SJSA1 (cell line): ENCODE data around the gene DCDC1. TPM values are rescaled to one million over a fixed set of nuclear protein-coding genes. Genes with fewer than 3 reads are reported as not detected.
"Not testable (repeated sequence)": the region's sequence is repeated elsewhere in the genome, so short reads cannot be mapped to it uniquely, and the experiment has no call there.

Source experiments
- DNase-seq, 2 experiments: peaks; one replicate each; pipeline ENCODE4 v3.0.0-alpha.2; 2015 to 2020; ENCODE audit warnings: low spot score in 2 of 2, low read depth in 1 of 2
- H3K27ac ChIP-seq: fragments of 250-450 bp; sonication (Bioruptor Pico); 2 replicates; pipeline ENCODE4 v1.5.1; 2020; ENCODE audit warnings: mild to moderate bottlenecking, moderate library complexity
- H3K27me3 ChIP-seq: fragments of 250-450 bp; sonication (Bioruptor Pico); replicated peaks from 2 replicates; pipeline ENCODE4 v1.5.1; 2020; ENCODE audit warnings: mild to moderate bottlenecking, moderate library complexity
- H3K36me3 ChIP-seq: fragments of 250-450 bp; sonication (Bioruptor Pico); 2 replicates; pipeline ENCODE4 v1.5.1; 2020; ENCODE audit warnings: mild to moderate bottlenecking
- H3K4me1 ChIP-seq: fragments of 250-450 bp; sonication (Bioruptor Pico); replicated peaks from 2 replicates; pipeline ENCODE4 v1.6.1; 2021; ENCODE audit warnings: mild to moderate bottlenecking
- H3K4me3 ChIP-seq: fragments of 250-450 bp; sonication (Bioruptor Pico); 2 replicates; pipeline ENCODE4 v1.5.1; 2020; ENCODE audit warnings: mild to moderate bottlenecking
- H3K9me3 ChIP-seq: fragments of 250-450 bp; sonication (Bioruptor Pico); replicated peaks from 2 replicates; pipeline ENCODE4 v1.5.1; 2020; ENCODE audit warnings: mild to moderate bottlenecking
- total RNA-seq: library from RNA; depleted of rRNA; stranded (reverse); fragments of >200 nt; shearing (Covaris generic); gene quantifications from 2 replicates; pipeline ENCODE4 v1.2.3, GENCODE V29; 2014

The DCDC1 gene
- total RNA-seq, 1 experiment from 2014 or later, result not detected

- DNase-seq, result no peak
- H3K4me1 ChIP-seq, result no peaks in the 10 kb centered on the region
- H3K9me3 ChIP-seq, result no peaks in the 10 kb centered on the region
- no peaks in the 10 kb centered on the region for H3K36me3 ChIP-seq
- H3K27ac ChIP-seq, result no peak overlapping the region
- H3K27me3 ChIP-seq, result no peaks in the 10 kb centered on the region
- H3K4me3 ChIP-seq, result no peak overlapping the region
Measured at GRCh38 chr11:31303644-31304180, 65.8 kb downstream of the DCDC1 start.

- H3K27ac ChIP-seq, result no peak overlapping the region
- H3K9me3 ChIP-seq, result no peaks in the 10 kb centered on the region
- no peak overlapping the region for H3K4me3 ChIP-seq
- H3K4me1 ChIP-seq, result no peaks in the 10 kb centered on the region
- no peaks in the 10 kb centered on the region for H3K36me3 ChIP-seq
- H3K27me3 ChIP-seq, result no peaks in the 10 kb centered on the region
- no peak for DNase-seq
Measured at GRCh38 chr11:31301549-31302510, 67.7 kb downstream of the DCDC1 start.

GRCh38 chr11:31295308-31295707, 74.2 kb downstream of the DCDC1 start:
- Histone ChIP-seq H3K27me3 (no peaks in the 10 kb centered on the region), H3K9me3 (no peaks in the 10 kb centered on the region), H3K36me3 (no peaks in the 10 kb centered on the region), H3K4me1 (no peaks in the 10 kb centered on the region), H3K27ac (no peak overlapping the region), H3K4me3 (no peak overlapping the region)
- DNase-seq, result no peak

GRCh38 chr11:31273527-31273926, 96.0 kb downstream of the DCDC1 start:
- not testable (repeated sequence) for H3K27ac ChIP-seq, H3K4me3 ChIP-seq, H3K27me3 ChIP-seq, H3K4me1 ChIP-seq, DNase-seq, H3K36me3 ChIP-seq, H3K9me3 ChIP-seq

- DNase-seq, result no peak
- H3K9me3 ChIP-seq, result no peaks in the 10 kb centered on the region
- no peaks in the 10 kb centered on the region for H3K4me1 ChIP-seq
- H3K27me3 ChIP-seq, result no peaks in the 10 kb centered on the region
- H3K27ac ChIP-seq, result no peak overlapping the region
- H3K36me3 ChIP-seq, result no peaks in the 10 kb centered on the region
- H3K4me3 ChIP-seq, result no peak overlapping the region
Measured at GRCh38 chr11:31267720-31268119, 101.8 kb downstream of the DCDC1 start.

- no peaks in the 10 kb centered on the region for H3K4me1 ChIP-seq
- no peaks in the 10 kb centered on the region for H3K9me3 ChIP-seq
- H3K4me3 ChIP-seq, result no peak overlapping the region
- no peaks in the 10 kb centered on the region for H3K36me3 ChIP-seq
- no peak for DNase-seq
- no peak overlapping the region for H3K27ac ChIP-seq
- H3K27me3 ChIP-seq, result no peaks in the 10 kb centered on the region; the same call in 1 of the 2 replicates
Measured at GRCh38 chr11:31264834-31265233, 104.7 kb downstream of the DCDC1 start.

GRCh38 chr11:31262761-31263160, 106.8 kb downstream of the DCDC1 start:
- Histone ChIP-seq H3K27ac (no peak overlapping the region), H3K27me3 (no peaks in the 10 kb centered on the region; the same call in 1 of the 2 replicates), H3K9me3 (no peaks in the 10 kb centered on the region), H3K4me3 (no peak overlapping the region), H3K4me1 (no peaks in the 10 kb centered on the region), H3K36me3 (no peaks in the 10 kb centered on the region)
- DNase-seq, result no peak

- no peaks in the 10 kb centered on the region for H3K9me3 ChIP-seq
- DNase-seq, result no peak
Measured at GRCh38 chr11:31259797-31260196, 109.7 kb downstream of the DCDC1 start.

GRCh38 chr11:31254415-31254814, 115.1 kb downstream of the DCDC1 start:
- H3K36me3 ChIP-seq, result no peaks in the 10 kb centered on the region
- H3K27ac ChIP-seq, result no peak overlapping the region
- no peak overlapping the region for H3K4me3 ChIP-seq
- H3K9me3 ChIP-seq, result no peaks in the 10 kb centered on the region
- H3K4me1 ChIP-seq, result no peaks in the 10 kb centered on the region
- no peaks in the 10 kb centered on the region; the same call in 1 of the 2 replicates for H3K27me3 ChIP-seq
- DNase-seq, result no peak

More at GRCh38 chr11:31259797-31260196, 109.7 kb downstream of the DCDC1 start:
- H3K27ac ChIP-seq, result no peak overlapping the region
- no peaks in the 10 kb centered on the region for H3K4me1 ChIP-seq
- no peaks in the 10 kb centered on the region for H3K36me3 ChIP-seq
- H3K4me3 ChIP-seq, result no peak overlapping the region
- H3K27me3 ChIP-seq, result no peaks in the 10 kb centered on the region; the same call in 1 of the 2 replicates

- Histone ChIP-seq H3K4me1 (no peaks in the 10 kb centered on the region), H3K36me3 (no peaks in the 10 kb centered on the region), H3K27ac (no peak overlapping the region), H3K4me3 (no peak overlapping the region), H3K27me3 (no peaks in the 10 kb centered on the region), H3K9me3 (no peaks in the 10 kb centered on the region)
- DNase-seq, result no peak
Measured at GRCh38 chr11:31248768-31249167, 120.8 kb downstream of the DCDC1 start.

- no peak for DNase-seq
- no peaks in the 10 kb centered on the region for H3K9me3 ChIP-seq
- no peak overlapping the region for H3K27ac ChIP-seq
- H3K4me1 ChIP-seq, result no peaks in the 10 kb centered on the region
- H3K27me3 ChIP-seq, result no peaks in the 10 kb centered on the region
- H3K4me3 ChIP-seq, result no peak overlapping the region
- H3K36me3 ChIP-seq, result no peaks in the 10 kb centered on the region
Measured at GRCh38 chr11:31247321-31247720, 122.2 kb downstream of the DCDC1 start.

- no peaks in the 10 kb centered on the region for H3K27me3 ChIP-seq
- no peak overlapping the region for H3K4me3 ChIP-seq
- H3K4me1 ChIP-seq, result no peaks in the 10 kb centered on the region
- no peaks in the 10 kb centered on the region for H3K36me3 ChIP-seq
- no peak for DNase-seq
- no peak overlapping the region for H3K27ac ChIP-seq
- no peaks in the 10 kb centered on the region for H3K9me3 ChIP-seq
Measured at GRCh38 chr11:31246451-31247165, 122.9 kb downstream of the DCDC1 start.

- H3K4me1 ChIP-seq, result no peaks in the 10 kb centered on the region
- H3K9me3 ChIP-seq, result no peaks in the 10 kb centered on the region
- H3K36me3 ChIP-seq, result no peaks in the 10 kb centered on the region
- H3K27ac ChIP-seq, result no peak overlapping the region
- H3K4me3 ChIP-seq, result no peak overlapping the region
- H3K27me3 ChIP-seq, result no peaks in the 10 kb centered on the region
- no peak for DNase-seq
Measured at GRCh38 chr11:31243706-31244105, 125.8 kb downstream of the DCDC1 start.
